A549 (cell line): ENCODE measurements around the gene PERM1.

Source experiments
- CBX8 ChIP-seq: fragments of 200-600 bp; sonication (generic); IDR thresholded peaks from 2 replicates; pipeline ENCODE4 v1.6.1; 2016
- CHD4 ChIP-seq: fragments of 200-600 bp; sonication (generic); IDR thresholded peaks from 2 replicates; pipeline ENCODE4 v1.6.1; 2016; ENCODE audit warnings: antibody characterized with exemption, mild to moderate bottlenecking, borderline replicate concordance
- EP300 ChIP-seq, 2 experiments: fragments of >200 bp; sonication (Bioruptor Twin); formaldehyde crosslinking; IDR thresholded peaks; 2 replicates in 1 of 2; 3 replicates in 1 of 2; pipeline ENCODE4 v1.6.1; 2016 to 2017
- MYC ChIP-seq: IDR thresholded peaks from 2 replicates; pipeline ENCODE4 v1.6.1; 2012; ENCODE audit warnings: mild to moderate bottlenecking, inconsistent platforms, low read length, improper control_type of control experiment, borderline replicate concordance
- POLR2A ChIP-seq: IDR thresholded peaks from 2 replicates; pipeline ENCODE4 v1.6.1; 2012; ENCODE audit warnings: mild to moderate bottlenecking, low read length
- RCOR1 ChIP-seq: fragments of 150-350 bp; IDR thresholded peaks from 2 replicates; pipeline ENCODE4 v1.6.1; 2014; ENCODE audit warnings: antibody characterized with exemption, low read length, low read depth
- RNF2 ChIP-seq: fragments of 200-600 bp; sonication (generic); IDR thresholded peaks from 2 replicates; pipeline ENCODE4 v1.6.1; 2016; ENCODE audit warnings: low read depth, mild to moderate bottlenecking, antibody characterized with exemption, moderate library complexity, borderline replicate concordance
- ZC3H11A ChIP-seq: fragments of 450-650 bp; IDR thresholded peaks from 2 replicates; pipeline ENCODE4 v1.6.1; 2014; ENCODE audit warnings: antibody characterized with exemption, mild to moderate bottlenecking
- ZFP36 ChIP-seq: fragments of 450-650 bp; IDR thresholded peaks from 2 replicates; pipeline ENCODE4 v1.6.1; 2014; ENCODE audit warnings: borderline replicate concordance; ENCODE audit not compliant: partially characterized antibody
- TF ChIP-seq, protein P1 (sequence below): fragments of >200 bp; sonication (Bioruptor Twin); formaldehyde crosslinking; IDR thresholded peaks from 3 replicates; pipeline ENCODE4 v1.5.1; 2016
- TF ChIP-seq, protein P2 (sequence below): fragments of >200 bp; sonication (Bioruptor Twin); formaldehyde crosslinking; IDR thresholded peaks from 3 replicates; pipeline ENCODE4 v1.6.1; 2016
- TF ChIP-seq, protein P3 (sequence below): IDR thresholded peaks from 2 replicates; pipeline ENCODE4 v1.6.1; 2012
- TF ChIP-seq, protein P4 (sequence below): IDR thresholded peaks from 2 replicates; pipeline ENCODE4 v1.6.1; 2012

DNA sequence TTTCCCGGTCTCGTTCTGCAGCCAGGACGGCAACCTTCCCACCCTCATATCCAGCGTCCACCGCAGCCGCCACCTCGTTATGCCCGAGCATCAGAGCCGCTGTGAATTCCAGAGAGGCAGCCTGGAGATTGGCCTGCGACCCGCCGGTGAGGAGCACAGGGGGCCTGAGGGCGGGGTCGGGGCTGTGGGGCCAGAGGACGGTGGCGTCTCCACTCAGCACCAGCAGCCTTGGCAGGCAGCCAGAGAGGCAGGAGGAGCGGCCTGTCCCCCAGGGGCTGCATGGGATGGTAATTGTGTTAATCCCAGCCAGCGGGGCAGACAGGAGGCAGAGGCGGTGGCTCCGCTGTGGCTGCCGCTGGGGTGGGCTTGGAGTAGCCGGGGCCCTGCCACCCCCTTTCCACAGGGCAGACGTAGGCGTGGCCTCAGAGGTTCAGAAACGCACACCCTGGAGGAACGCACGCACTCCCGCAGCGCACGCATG, 46.1 kb downstream of the PERM1 start:
- no peak for TF ChIP-seq POLR2A
- TF ChIP-seq, protein P1, sequence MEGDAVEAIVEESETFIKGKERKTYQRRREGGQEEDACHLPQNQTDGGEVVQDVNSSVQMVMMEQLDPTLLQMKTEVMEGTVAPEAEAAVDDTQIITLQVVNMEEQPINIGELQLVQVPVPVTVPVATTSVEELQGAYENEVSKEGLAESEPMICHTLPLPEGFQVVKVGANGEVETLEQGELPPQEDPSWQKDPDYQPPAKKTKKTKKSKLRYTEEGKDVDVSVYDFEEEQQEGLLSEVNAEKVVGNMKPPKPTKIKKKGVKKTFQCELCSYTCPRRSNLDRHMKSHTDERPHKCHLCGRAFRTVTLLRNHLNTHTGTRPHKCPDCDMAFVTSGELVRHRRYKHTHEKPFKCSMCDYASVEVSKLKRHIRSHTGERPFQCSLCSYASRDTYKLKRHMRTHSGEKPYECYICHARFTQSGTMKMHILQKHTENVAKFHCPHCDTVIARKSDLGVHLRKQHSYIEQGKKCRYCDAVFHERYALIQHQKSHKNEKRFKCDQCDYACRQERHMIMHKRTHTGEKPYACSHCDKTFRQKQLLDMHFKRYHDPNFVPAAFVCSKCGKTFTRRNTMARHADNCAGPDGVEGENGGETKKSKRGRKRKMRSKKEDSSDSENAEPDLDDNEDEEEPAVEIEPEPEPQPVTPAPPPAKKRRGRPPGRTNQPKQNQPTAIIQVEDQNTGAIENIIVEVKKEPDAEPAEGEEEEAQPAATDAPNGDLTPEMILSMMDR: no peak
- TF ChIP-seq, protein P2, sequence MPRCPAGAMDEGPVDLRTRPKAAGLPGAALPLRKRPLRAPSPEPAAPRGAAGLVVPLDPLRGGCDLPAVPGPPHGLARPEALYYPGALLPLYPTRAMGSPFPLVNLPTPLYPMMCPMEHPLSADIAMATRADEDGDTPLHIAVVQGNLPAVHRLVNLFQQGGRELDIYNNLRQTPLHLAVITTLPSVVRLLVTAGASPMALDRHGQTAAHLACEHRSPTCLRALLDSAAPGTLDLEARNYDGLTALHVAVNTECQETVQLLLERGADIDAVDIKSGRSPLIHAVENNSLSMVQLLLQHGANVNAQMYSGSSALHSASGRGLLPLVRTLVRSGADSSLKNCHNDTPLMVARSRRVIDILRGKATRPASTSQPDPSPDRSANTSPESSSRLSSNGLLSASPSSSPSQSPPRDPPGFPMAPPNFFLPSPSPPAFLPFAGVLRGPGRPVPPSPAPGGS: no peak
- no peak for TF ChIP-seq RCOR1
- TF ChIP-seq EP300 (IDR thresholded peaks at IDR 0.05): no peak
- TF ChIP-seq, protein P3, sequence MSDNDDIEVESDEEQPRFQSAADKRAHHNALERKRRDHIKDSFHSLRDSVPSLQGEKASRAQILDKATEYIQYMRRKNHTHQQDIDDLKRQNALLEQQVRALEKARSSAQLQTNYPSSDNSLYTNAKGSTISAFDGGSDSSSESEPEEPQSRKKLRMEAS: no peak
- no peak for TF ChIP-seq MYC
- no peak for TF ChIP-seq ZFP36
- TF ChIP-seq ZC3H11A: no peak
- no peak for TF ChIP-seq CHD4
- TF ChIP-seq RNF2: no peak
- TF ChIP-seq, protein P4, sequence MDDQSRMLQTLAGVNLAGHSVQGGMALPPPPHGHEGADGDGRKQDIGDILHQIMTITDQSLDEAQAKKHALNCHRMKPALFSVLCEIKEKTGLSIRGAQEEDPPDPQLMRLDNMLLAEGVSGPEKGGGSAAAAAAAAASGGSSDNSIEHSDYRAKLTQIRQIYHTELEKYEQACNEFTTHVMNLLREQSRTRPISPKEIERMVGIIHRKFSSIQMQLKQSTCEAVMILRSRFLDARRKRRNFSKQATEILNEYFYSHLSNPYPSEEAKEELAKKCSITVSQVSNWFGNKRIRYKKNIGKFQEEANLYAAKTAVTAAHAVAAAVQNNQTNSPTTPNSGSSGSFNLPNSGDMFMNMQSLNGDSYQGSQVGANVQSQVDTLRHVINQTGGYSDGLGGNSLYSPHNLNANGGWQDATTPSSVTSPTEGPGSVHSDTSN: no peak
- TF ChIP-seq CBX8: no peak
